HUDEP-2 (cell line): Measurements from ENCODE around the gene PTPN1.

Experiments
- DNase-seq, 76 experiments: peaks; one replicate each; lab custom pipeline; 2025; ENCODE audit not compliant: unreplicated experiment in 76 of 76; lab: John Stamatoyannopoulos, UW

Gene PTPN1

DNA sequence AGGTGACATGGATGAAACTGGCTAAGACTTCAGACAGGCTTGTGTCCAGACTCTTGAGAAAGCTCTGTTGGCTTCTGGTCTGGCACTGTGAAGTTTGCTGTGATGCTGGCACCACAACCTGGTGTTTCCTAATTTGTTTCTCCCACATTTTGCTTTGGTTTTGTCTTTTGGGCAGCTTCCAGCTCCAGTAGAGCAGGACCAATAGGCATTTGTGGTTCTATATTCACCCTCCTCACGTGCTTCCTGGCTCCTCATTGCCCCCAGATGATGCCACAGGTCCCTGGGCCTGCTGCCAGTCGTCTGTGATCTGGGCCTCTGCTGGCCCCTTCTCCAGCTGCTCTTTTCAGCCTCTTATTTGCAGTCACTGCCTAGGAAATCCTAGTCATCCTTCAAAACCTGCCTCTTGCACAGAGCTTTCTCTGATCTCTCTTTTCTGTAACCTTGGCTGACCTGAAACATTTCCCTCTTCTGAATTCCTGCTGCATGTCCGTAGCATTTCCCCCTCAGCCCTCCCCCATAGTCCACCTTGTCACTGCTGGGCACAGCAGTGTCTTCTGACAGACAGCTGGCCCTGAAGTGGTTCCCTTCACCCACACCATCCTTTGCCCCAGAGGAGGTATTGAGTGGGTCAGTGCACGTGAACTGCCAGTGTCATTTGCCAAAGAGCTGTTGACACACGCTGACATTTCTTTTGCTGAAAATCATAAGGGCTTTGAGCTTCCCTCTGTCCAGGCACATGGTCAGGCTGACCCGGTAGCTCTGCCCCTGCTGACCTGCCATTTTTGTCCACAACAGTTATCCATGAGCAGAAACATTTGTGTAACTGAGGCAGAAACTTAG, 63.0 kb downstream of the PTPN1 start:
- peak in 1 of 76 experiments; percentile 6 for DNase-seq

DNA sequence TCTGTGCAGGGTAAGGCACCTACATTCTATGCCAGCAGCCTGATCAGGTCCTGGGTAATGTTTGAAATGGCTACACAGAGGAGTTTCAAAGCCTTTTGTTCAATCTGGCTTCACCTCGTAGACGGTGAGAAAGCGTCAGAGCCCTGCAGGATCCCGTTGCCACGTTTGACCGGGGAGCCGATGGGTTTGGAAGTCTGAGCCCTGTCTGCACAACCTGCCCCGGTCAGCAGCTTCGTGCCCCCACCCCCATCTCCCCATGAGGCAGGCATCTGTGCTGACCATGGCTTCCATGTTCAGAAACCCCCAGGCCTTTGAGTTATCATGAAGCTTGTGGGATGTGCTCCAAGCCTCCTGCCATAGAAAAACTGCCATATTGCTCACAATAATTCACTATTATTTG, 63.9 kb downstream of the PTPN1 start:
- DNase-seq, result no peak

DNA sequence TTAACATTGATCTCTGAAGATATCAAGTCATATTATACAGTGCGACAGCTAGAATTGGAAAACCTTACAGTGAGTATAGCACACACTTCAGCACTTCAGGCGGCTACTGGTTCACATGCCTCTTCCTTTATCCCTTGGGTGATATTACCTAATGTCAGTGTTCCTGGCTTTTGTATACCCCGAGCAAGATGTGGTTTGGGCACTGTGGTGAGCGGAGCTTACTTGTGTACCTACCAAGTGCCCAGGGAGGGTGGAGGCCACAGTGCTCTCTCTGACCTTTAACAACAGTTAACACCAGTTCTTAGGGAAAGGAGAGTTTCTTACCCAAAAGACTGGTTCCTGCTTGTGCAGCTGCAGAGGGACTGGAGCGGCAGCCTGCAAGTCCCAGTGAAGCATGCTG, 64.4 kb downstream of the PTPN1 start:
- no peak for DNase-seq

DNA sequence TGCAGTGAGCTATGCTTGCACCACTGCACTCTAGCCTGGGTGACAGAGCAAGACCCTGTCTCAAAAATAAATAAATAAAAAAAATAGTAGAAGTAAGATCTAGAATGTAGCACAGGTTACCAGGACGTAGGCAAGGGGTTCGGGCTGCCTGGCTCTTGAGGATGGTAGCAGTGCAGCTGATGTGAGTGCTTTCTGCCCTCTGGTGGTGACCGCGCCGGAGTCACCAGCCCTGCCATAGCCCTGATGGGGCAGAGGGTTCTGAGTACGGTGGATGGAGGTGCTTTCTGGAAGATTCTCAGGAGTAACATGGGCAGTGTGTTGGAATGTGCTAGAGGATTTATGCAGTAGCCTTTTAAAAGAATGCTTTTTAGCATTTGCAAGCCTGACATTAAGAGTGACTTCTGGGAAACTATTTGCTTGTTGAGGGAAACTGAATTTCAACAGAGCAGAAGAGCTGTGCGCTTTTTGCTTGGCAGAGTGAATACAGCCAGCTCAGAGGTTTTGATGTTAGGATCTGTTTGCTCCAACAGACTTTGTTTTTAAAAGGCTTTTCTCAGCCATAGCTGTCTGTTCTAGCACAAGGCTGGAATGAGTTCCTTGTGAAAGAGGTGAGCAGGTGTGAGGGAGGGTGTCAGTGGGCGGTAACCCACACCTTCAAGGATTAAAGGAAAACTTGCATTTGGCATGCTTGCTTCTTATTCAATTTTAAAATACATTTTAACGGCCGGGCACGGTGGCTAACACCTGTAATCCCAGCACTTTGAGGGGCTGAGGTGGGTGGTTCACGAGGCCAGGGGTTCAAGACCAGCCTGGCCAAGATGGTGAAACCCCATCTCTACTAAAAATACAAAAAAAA, 65.9 kb downstream of the PTPN1 start:
- peak in 52 of 76 experiments; percentile 8 to 68 (median 39) for DNase-seq

DNA sequence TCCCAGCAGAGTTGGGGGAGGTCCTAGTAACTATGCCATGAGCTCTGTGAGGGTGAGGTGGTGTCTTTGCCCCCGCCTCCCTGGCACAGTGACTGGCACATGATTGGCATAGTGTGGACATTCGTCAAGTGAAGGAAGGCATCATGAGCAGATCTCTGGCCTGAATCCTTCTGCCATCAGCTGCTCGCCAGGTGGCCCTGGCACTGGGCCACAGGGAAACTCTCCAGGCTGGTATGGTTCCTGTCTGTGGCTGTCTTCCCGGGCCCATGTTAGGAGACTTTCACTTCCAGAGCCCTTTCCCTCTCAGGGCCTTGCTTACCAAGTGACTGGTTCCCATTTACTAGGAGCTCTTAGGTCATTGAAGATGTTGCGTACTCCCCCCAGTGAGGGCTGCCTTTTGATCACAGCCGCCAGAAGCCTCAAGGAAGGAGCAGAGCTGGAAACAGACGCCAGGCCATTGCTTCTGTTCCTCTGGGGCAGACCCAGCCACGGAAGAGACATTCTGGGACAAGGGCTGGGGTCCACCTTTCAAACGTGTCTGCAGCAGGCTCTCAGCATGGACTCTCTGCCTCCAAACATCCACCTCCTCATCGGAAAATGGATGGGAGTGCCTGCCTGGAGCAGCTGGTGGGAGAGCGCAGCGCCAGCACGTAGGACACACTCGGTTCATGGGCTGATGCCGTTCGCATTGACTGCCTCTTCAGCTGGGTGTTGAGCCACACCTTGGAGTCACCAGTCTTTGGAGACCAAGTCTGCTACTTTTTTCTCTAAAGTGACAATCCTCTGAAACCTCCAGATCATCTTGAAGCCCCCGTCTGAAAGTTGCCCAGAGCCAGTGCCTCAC, 67.2 kb downstream of the PTPN1 start:
- no peak for DNase-seq

DNA sequence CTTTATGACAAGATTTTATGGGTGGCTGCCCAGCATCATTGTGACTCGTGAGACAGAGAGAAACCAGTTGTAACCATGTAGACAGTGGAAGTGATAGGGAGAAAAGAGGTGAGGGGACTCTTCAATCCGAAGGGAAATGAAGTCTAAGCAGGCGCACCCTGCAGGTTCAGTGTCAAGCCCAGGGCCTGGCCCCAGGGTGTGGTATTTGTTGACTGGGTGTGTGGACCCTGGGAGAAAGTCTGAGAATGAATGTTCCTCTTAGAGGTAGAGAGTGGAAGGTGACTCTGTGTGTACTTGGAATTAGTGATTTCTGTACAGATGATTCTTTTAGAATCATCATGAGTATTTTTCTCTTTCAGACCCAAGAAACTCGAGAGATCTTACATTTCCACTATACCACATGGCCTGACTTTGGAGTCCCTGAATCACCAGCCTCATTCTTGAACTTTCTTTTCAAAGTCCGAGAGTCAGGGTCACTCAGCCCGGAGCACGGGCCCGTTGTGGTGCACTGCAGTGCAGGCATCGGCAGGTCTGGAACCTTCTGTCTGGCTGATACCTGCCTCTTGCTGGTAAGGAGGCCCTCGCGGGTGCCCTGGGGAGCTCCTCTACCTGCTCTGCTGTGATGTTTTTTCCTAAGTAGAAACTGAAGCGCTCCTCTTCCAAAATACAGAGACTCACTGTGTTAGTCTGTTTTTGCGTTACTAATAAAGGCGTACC, 68.0 kb downstream of the PTPN1 start:
- DNase-seq, result no peak

DNA sequence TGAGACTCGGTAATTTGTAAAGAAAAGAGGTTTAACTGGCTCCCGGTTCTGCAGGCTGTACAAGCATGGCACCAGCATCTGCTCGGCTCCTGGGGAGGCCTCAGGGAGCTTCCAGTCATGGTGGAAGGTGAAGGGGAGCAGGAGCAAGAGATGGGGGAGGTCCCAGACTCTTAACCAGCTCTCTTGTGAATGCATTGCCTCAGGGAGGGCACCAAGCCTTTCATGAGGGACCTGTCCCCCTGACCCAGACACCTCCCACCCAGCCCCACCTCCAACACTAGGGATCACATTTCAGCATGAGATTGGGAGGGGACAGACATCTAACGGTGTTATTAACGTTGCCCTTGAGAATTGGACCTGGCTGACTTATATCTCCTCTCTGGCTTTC, 68.6 kb downstream of the PTPN1 start:
- no peak for DNase-seq

DNA sequence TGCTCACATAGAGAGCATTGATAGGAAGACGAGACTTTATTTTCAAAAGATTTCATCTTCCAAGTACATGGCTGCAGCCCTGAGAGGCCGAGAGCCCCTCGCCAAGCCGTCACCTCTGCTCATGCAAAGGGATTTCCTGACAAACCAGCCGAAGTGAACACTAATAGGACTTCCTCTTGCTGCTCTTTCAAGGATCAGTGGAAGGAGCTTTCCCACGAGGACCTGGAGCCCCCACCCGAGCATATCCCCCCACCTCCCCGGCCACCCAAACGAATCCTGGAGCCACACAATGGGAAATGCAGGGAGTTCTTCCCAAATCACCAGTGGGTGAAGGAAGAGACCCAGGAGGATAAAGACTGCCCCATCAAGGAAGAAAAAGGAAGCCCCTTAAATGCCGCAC, 69.3 kb downstream of the PTPN1 start:
- no peak for DNase-seq

DNA sequence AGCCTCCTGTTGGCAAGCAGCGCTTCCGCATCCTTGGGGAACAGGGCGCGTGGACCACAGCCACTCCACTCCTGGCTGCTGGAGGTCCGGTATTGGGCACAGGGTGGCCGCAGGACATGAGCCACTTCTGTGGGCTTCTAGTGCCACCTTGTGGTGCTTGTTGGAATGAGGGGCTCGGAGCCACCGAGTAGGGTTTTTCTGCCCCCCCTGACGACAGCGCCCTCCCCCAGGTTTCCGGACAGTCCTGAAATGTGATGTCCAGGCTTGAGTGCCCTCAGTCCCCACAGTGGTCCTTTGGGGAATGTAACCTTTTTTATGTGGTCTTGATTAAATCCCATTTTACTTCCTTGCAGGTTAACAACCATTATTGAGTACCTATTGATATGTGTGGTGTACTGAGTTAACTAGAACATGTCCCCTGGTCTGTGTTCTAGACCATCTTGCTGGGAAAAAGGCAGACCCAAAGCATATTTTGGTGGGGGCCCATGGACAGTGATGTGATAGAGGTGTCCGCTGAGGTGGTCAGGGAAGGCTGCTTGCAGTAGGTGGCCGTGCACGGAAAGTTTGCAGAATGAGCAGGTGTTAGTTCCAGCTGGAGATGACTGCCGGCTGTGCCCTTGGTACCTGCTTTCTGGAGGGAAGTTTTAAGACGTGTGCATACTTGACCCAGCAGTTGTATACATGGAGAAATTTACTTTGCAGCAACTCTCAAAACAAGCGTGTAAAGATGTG, 70.0 kb downstream of the PTPN1 start:
- peak in 41 of 76 experiments; percentile 8 to 56 (median 34) for DNase-seq

DNA sequence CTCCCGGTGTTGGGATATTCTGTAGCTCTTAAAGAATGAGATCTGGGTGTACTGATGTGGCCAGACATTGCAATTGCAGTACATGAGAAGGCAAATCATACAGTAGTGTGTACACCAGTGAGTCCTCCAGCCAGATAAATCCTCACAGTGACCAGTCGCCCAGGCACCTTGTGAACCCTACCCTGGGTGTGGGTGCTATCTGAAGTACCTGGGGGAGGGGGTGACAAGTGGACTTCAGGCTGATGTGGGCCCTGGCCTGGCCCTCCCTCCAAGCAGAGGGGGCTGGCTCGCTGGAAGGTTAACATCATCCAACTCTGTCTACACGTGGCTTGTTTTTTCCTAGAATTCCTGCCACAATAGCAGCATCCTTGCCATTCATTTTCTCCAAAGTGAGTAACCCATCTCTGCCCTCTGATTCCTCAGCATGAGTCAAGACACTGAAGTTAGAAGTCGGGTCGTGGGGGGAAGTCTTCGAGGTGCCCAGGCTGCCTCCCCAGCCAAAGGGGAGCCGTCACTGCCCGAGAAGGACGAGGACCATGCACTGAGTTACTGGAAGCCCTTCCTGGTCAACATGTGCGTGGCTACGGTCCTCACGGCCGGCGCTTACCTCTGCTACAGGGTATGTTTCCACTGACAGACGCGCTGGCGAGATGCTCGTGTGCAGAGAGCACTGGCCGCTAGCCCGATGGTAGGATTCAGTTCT, 70.8 kb downstream of the PTPN1 start:
- no peak for DNase-seq

DNA sequence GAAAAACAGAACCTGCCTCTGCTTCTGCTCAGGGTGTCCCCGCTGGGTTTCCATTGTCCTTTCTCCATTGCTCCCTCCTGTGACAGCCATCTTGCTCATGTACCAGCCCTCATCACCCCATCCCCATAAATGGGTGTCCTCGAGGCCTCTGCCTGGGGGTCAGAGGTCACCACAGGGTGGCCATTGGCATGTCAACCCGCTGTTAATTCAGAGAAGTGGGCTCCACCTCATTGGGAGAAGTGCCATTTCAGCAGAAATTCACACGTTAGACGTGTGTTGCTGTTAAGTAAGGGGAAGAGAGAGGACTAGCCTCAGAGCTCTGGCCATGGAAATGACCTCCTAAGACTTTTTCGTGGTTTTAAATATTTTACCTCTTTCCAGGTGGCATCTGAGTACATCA, 71.9 kb downstream of the PTPN1 start:
- DNase-seq, result no peak

DNA sequence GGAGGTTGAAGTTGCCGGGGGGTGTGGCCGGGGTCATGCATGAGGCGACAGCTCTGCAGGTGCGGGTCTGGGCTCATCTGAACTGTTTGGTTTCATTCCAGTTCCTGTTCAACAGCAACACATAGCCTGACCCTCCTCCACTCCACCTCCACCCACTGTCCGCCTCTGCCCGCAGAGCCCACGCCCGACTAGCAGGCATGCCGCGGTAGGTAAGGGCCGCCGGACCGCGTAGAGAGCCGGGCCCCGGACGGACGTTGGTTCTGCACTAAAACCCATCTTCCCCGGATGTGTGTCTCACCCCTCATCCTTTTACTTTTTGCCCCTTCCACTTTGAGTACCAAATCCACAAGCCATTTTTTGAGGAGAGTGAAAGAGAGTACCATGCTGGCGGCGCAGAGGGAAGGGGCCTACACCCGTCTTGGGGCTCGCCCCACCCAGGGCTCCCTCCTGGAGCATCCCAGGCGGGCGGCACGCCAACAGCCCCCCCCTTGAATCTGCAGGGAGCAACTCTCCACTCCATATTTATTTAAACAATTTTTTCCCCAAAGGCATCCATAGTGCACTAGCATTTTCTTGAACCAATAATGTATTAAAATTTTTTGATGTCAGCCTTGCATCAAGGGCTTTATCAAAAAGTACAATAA, 72.5 kb downstream of the PTPN1 start:
- no peak for DNase-seq

DNA sequence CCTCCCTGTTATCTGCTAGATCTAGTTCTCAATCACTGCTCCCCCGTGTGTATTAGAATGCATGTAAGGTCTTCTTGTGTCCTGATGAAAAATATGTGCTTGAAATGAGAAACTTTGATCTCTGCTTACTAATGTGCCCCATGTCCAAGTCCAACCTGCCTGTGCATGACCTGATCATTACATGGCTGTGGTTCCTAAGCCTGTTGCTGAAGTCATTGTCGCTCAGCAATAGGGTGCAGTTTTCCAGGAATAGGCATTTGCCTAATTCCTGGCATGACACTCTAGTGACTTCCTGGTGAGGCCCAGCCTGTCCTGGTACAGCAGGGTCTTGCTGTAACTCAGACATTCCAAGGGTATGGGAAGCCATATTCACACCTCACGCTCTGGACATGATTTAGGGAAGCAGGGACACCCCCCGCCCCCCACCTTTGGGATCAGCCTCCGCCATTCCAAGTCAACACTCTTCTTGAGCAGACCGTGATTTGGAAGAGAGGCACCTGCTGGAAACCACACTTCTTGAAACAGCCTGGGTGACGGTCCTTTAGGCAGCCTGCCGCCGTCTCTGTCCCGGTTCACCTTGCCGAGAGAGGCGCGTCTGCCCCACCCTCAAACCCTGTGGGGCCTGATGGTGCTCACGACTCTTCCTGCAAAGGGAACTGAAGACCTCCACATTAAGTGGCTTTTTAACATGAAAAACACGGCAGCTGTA, 73.4 kb downstream of the PTPN1 start:
- no peak for DNase-seq

DNA sequence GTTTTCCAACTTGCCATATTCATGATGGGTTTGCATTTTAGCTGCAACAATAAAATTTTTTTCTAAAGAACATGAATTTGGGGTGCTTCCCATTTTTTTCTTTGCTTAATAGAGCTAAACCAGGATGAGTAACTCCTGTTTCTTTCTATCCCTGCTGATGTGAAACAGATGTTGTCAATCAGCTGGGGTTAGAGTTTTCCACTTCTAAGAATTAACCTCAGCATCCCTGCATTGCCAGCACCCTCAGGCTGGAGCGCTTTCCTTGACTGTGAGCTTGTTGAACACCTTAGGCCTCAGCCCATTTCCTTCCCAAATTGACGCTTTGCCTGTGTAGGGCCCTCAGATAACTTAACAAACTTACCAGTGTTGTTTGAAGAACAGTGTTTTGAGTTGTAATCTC, 74.5 kb downstream of the PTPN1 start:
- no peak for DNase-seq

DNA sequence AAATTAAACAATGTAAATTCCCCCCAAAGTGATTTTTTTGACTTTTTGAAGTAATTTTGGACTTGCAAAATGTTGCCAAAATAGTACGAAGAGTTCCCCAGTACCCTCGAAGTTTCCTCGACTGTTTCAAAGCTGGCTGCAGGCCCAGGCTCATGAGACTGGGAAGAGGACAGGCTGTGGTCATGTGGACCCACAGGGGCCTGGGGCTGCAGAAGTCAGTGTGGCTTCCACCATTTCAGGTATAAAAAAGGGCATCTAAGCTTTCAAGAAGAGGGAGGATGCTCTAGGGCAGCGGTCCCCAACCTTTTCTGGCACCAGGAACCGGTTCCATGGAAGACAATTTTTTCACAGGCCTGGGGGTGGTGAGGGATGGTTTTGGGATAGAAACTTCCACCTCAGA, 75.0 kb downstream of the PTPN1 start:
- no peak for DNase-seq

DNA sequence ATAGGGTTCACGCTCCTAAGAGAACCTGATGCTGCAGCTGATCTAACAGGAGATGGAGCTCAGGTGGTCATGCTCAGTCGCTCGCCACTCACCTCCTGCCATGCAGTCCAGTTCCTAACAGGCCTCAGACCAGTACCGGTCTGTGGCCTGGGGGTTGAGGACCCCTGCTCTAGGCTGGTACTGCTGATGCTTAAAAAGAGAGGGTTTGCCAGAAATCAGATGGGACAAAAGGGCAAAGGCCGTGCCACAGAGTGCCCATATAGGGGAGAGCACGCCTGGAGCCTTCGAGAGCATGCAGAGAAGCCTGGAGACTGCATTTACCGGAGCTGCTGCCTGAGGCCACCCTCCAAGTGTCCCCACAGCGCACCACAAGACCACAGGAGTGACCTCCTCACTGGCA, 75.5 kb downstream of the PTPN1 start:
- no peak for DNase-seq

DNA sequence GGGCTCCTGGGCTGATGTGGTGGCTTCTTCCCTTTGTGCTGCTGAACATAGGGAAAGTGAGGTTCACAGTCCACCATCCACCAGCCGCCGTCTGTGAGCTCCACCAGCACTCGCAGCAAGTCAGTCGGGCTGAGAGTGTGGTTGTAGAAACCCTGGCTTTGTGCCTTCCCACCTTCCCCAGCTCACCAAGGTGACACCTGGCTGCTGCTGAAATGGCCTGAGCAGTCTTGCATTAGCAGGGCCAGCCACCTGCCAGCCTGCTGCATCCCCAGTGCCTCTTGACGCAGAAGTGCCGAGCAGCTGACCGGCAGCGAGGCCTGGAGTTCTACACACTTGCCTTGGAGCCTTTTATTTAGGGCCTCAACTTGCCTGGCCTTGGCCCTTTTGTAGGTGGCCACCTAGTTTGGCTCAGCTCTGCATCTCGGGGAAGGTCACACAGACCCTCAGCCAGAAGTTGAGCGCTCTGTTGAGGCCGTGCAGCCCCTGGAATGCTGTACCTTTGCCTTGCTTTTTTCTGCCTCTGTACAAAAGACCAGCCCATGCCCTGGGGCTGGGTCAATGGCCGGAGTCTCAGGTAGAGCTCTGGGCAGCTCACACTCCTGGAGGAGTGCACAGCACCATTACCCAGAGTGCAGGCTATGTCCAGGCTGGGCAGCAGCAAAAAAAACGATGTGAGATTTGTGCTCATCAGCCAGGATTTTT, 76.5 kb downstream of the PTPN1 start:
- no peak for DNase-seq
